ENCODE results near the gene VSIG10L. TPM values are rescaled to one million over a fixed set of nuclear protein-coding genes. Genes with fewer than 3 reads are reported as not detected.

Gene VSIG10L
- total RNA-seq, 1 donor: 0.43 TPM

DNA sequence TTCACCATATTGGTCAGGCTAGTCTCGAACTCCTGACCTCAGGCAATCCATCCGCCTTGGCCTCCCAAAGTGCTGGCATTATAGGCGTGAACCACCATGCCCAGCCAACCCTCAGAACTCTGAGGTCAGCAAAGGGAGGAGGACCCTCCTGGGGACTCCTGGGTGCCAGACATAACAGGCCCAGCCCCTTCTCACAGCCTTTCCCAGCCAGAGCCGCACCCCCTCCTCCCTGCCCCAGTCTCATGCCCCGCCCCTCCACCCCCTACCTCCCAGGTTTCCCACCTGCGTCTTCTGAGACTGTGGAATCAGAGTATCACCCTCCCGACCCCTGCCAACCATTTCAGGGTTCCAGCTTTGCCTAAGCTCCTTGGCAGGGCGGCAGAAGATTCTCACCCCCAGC lies 25.3 kb downstream of the VSIG10L start:
- no peak for TF ChIP-seq CTCF (IDR thresholded peaks at IDR 0.05; ENCODE audit: insufficient read depth, low read depth, low read length)
- no peak for DNase-seq (ENCODE audit: low read depth)
- H3K4me3 ChIP-seq (ENCODE audit: low read depth, low read length): no peak overlapping the region

GRCh38 chr19:51311351-51312257 lies 30.3 kb downstream of the VSIG10L start, which contains the start of gene IGLON5:
Gene IGLON5 (plus strand): TSS chr19:51311644. CDS start chr19:51311848, 204 bp downstream.
- no peak within 1 kb of the TSS for H3K4me3 ChIP-seq (ENCODE audit: low read depth, low read length)
- no peak for DNase-seq (ENCODE audit: low read depth)
- TF ChIP-seq CTCF (IDR thresholded peaks at IDR 0.05; ENCODE audit: insufficient read depth, low read depth, low read length): no peak

- H3K4me3 ChIP-seq (ENCODE audit: low read depth, low read length): no peak overlapping the region
- no peak for TF ChIP-seq CTCF (IDR thresholded peaks at IDR 0.05; ENCODE audit: insufficient read depth, low read depth, low read length)
- DNase-seq (ENCODE audit: low read depth): no peak
Observed at GRCh38 chr19:51305479-51305878, 36.5 kb downstream of the VSIG10L start.

DNA sequence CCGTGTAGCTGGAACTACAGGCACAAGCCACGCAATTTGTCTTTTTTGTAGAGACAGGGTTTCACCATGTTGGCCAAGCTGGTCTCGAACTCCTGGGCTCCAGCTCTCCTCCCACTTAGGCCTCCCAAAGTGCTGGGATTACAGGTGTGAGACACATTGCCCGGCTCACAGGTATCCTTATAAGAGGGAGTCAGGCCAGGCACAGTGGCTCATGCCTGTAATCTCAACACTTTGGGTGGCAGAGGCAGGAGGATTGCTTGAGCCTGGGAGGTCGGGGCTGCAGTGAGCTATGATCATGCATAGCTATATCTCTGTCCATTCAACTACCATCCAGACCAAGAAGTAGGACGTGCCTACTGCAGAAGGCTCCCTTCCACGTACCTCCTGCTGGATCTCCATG lies 40.7 kb downstream of the VSIG10L start:
- no peak for DNase-seq (ENCODE audit: low read depth)
- no peak for TF ChIP-seq CTCF (IDR thresholded peaks at IDR 0.05; ENCODE audit: insufficient read depth, low read depth, low read length)
- no peak overlapping the region for H3K4me3 ChIP-seq (ENCODE audit: low read depth, low read length)

DNA sequence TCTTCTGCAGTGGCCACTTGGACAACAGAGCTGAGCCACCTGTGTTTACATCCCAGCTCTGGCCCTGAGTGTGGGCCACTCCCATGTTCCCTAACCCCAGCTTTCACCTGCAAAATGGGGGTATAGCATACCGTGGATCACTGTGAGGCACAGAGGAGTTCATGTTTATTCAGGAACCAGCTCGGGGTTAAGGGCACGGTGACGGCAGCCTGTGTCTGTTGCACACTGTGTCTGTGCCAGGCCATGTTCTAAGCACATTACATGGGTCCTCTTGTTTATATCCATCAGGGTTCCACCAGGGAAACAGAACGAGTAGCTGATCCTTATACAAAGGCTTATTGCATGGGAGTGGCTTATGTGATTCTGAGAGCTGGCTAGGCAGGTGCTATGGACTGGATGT lies 44.5 kb downstream of the VSIG10L start:
- no peak for DNase-seq (ENCODE audit: low read depth)
- H3K4me3 ChIP-seq (ENCODE audit: low read depth, low read length): no peak overlapping the region
- no peak for TF ChIP-seq CTCF (IDR thresholded peaks at IDR 0.05; ENCODE audit: insufficient read depth, low read depth, low read length)

DNA sequence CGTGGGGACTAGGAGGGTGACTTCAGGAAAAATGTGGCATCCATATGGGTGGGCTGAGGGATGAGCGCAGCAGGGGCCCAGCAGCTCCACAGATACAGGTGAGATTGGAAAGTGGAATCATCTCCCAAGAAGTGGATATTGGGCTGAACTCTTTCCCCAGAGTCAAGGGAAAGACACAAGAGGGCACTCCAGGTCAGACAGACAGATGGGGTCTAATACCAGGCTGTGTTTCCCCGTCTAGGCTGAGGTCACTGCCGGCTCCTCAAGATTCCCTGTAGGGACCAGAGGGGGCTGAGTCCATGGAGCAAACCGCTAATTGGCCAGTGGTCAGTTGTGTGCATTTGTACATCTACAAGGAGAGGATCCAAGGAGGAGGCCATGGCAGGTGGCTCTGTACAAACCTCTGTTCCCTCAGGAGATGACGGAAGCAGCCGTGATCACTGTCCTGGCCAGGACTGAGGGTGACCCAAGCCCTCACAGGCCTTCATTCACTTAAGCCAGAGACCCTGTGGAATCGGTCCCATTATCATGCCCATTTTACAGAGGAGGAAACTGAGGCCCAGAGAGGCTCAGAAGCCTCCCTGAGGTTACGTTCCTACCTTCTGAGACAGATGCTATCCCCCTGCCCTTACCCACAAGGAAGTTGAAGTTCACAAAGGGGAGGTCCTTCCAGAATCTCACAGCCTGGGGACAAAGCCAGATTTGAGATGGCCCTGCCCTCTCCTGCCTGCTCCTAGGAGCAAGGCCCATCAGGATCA lies 45.4 kb downstream of the VSIG10L start:
- no peak overlapping the region for H3K4me3 ChIP-seq (ENCODE audit: low read depth, low read length)
- DNase-seq (ENCODE audit: low read depth): no peak
- TF ChIP-seq CTCF (IDR thresholded peaks at IDR 0.05; ENCODE audit: insufficient read depth, low read depth, low read length): no peak
